ENCODE data around the gene BZW1. TPM values are rescaled to one million over a fixed set of nuclear protein-coding genes. Genes with fewer than 3 reads are reported as not detected.
"Not testable (repeated sequence)": the region's sequence is repeated elsewhere in the genome, so short reads cannot be mapped to it uniquely, and the experiment has no call there.

BZW1 gene
- total and polyA plus RNA-seq, 2 donors: 126 to 317 TPM

DNA sequence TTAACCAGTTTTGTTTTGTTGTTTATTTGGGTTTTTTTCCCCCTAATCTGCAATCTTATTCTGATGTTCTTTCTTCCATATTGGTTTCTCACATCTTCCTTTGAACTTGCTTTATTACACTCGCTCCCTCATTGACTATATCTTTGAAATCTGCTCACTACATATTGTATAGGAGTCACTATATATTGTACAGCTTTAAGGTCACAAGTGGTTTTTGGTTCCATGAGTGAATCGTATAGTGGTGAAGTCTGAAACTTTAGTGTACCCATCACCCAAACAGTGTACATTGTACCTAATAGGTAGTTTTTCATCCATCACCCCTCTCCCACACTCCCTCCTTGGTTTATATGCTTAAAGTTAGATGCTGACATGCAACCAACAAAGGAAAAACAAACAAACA lies 11.3 kb upstream of the BZW1 start:
- Histone ChIP-seq H3K4me3 (ENCODE audit: low read depth, low read length) (no peak overlapping the region), H3K36me3 (ENCODE audit: insufficient read depth) (no peaks in the 10 kb centered on the region), H3K4me1 (ENCODE audit: insufficient read depth) (no peaks in the 10 kb centered on the region), H3K27ac (ENCODE audit: low read depth) (no peak overlapping the region)
- no peak for DNase-seq (ENCODE audit: extremely low spot score)
- 89% methylated on average over 2 of the region's 2 CpGs for WGBS

DNA sequence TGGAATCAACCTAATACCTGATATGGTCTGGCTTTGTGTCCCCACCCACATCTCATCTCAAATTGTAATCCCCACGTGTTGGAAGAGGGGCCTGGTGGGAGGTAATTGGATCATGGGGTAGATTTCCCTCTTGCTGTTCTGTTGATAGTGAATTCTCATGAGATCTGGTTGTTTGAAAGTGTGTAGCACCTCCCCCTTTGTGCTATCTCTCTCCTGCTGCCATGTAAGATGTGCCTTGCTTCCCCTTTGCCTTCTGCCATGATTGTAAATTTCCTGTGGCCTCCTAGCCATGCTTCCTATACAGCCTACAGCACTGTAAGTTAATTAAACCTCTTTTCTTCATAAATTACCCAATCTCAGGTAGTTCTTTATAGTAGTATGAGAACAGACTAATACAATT lies 10.3 kb upstream of the BZW1 start:
- WGBS: no CpG with 5 or more reads among the region's 1 CpG
- not testable (repeated sequence) for H3K4me1 ChIP-seq (ENCODE audit: insufficient read depth); H3K36me3 ChIP-seq (ENCODE audit: insufficient read depth); H3K4me3 ChIP-seq (ENCODE audit: low read depth, low read length); DNase-seq (ENCODE audit: extremely low spot score); H3K27ac ChIP-seq (ENCODE audit: low read depth)

DNA sequence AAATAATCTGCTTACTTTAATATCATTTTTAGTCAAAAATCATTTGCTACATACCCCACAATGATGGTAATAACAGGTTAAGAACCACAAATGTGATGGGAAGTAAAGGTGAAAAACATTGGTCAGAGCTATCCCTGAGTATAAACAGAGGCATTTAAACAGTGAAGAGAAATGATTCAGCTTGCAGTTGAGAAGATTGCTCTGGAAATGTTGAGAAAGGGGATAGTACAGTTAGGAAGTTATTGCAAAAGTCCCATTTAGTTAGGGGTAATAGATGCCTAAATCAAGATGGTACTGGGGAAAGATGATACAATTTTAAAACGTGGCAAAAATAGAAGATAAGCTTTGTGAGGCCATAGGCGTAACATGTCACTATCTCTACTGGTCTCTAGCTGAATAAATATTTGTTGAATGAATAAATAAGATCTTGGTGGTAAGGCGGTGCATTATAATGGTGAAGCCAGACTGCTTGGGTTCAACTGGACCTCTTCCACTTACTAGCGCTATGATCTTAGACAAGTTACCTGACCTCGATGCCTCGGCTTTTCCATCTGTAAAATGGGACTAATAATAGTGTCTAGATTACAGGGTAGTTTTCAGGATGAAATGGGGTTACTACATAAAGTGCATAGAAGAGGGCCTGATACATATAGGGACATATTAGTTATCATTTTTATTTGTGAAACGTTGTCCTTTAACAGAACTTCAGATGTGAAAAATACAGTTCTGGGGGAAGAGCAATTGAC lies 2.0 kb upstream of the BZW1 start:
- peak overlapping the region; percentile 41 for H3K27ac ChIP-seq (ENCODE audit: low read depth)
- 73% methylated on average over 7 of the region's 7 CpGs for WGBS
- H3K36me3 ChIP-seq (ENCODE audit: insufficient read depth): no peaks in the 10 kb centered on the region
- no peak overlapping the region for H3K4me3 ChIP-seq (ENCODE audit: low read depth, low read length)
- DNase-seq (ENCODE audit: extremely low spot score): no peak
- H3K4me1 ChIP-seq (ENCODE audit: insufficient read depth): no peaks in the 10 kb centered on the region

DNA sequence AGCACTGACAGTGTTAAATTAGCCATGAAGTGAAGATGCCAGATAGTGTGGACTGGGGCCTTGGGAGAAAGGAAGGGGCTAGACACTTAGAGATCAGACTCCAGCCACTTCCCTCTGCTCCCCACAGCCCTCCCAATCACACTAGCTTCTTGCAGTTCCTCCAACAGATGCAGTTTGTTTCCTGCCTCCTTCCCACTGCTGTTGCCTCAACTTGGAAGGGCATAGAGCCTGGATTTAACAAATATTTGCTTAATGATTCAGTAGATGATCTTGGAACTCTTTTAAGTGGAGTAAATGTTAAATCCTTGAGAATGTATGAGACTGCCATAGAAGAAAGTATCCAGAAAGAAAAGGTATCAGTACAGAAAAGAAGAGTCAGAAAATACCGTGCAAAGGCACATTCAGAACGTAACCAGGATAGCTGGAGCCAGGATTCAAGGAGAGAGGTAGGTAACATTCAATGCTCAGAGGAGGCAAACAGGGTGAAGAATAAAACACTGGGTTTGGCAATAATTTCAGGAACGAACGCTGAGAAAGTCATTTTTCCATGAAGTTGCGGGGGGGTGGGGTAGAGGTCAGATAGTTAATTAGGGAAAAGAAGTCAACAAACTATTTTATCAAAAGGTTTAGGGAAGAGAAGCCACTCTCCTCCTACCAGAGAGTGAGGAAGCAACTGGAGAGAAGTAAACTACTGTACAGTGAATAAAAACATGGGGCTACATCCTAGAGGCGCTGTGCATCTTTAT lies 1.3 kb upstream of the BZW1 start:
- H3K36me3 ChIP-seq (ENCODE audit: insufficient read depth): peaks cover 1% of the 10 kb centered on the region
- 22% methylated on average over 6 of the region's 6 CpGs for WGBS
- peak overlapping the region; percentile 92 for H3K4me3 ChIP-seq (ENCODE audit: low read depth, low read length)
- DNase-seq (ENCODE audit: extremely low spot score): peak; percentile 8
- H3K4me1 ChIP-seq (ENCODE audit: insufficient read depth): no peaks in the 10 kb centered on the region
- H3K27ac ChIP-seq (ENCODE audit: low read depth): peak overlapping the region; percentile 30

DNA sequence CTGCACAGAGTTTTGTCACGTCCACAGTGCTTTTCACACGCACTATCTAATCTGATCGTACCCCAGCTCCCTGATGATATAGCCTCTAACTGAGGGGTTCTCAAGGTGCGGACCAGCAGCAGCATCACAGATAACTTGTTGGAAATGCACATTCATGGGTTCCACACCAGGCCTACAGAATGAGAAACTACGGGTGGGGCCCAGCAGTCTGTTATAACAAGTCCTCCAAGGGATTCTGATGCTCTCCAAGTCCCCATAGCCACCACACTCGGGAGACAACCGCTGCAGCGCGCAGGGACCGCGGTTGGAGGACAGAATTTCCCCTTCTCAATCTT lies 745 bp upstream of the BZW1 start:
- Histone ChIP-seq H3K4me1 (ENCODE audit: insufficient read depth) (no peaks in the 10 kb centered on the region), H3K27ac (ENCODE audit: low read depth) (peak overlapping the region; percentile 30), H3K36me3 (ENCODE audit: insufficient read depth) (peaks cover 3% of the 10 kb centered on the region), H3K4me3 (ENCODE audit: low read depth, low read length) (peak overlapping the region; percentile 92)
- WGBS: 4% methylated on average over 11 of the region's 11 CpGs
- DNase-seq (ENCODE audit: extremely low spot score): no peak

DNA sequence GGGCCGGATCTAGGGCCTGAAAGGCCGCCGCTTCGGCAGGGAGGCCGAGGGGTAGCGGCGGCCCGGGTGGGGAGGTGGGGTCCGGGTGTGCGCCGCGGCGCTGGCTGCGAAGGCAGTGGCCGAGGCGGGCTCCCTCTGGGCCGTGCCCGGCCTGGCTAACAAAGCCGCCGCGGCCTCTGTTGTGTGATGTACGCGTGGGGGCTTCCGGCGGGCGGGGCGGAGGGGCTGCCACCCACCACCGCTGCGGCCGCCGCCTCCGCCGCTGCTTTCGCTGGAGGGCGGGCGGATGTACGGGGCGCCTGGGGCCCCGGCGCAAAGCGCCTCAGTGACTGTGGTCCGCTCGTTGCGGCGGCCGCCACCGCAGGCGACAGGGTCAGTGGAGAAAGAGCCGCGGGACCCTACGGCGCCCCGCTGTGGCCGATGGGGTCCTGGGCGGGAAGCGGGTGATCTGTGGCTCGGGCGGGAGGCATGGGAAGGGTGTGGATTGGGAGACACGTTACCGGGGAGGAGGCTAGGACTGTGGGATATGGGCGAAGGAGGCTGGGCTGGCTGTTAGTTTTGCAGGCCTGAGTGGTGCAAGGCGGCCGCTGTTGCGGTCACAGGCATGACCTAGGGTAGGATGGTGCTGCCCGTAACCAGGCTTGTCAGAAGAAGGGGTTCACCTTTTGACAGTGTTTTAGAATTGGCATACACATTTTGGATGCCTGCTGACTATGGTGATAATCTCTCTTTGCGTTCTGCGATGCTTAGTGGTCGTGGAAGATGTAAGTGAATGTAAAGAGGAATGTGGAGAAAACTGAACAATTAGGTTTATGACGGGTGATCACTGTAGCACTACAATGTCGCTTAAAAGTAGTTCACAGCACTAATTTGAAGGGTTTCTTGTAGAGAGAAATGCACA lies 662 bp downstream of the BZW1 start:
- 1% methylated on average over 70 of the region's 70 CpGs for WGBS
- H3K36me3 ChIP-seq (ENCODE audit: insufficient read depth): peaks cover 8% of the 10 kb centered on the region
- H3K27ac ChIP-seq (ENCODE audit: low read depth): peak overlapping the region; percentile 96
- no peaks in the 10 kb centered on the region for H3K4me1 ChIP-seq (ENCODE audit: insufficient read depth)
- DNase-seq (ENCODE audit: extremely low spot score): peak; percentile 13
- peak overlapping the region; percentile 92 for H3K4me3 ChIP-seq (ENCODE audit: low read depth, low read length)

DNA sequence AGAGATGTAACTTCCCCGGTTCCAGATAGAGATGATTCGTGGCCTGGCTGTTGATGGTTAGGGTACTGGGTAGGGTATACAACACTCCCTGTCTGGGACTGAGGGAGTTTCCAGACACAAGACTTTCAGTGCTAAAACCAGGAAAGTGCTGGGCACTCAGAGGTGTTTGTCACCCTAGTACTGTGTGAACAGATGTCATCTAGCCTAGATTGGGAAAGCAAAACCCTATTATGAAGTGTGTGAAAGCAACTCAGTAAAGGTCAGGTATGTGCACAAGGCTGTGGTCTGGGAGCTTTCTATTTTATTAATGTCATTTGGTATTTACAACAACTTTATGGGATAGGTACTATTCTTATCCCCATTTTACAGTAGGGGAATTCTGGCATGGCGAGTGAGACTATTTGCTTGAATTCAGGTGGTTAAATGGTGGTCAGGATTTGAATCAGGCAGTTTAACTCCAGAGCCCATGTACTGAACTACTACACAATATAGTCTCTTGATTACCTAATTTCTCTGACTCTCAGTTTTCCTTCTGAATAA lies 2.6 kb downstream of the BZW1 start:
- Histone ChIP-seq H3K27ac (ENCODE audit: low read depth) (no peak overlapping the region), H3K4me1 (ENCODE audit: insufficient read depth) (no peaks in the 10 kb centered on the region), H3K36me3 (ENCODE audit: insufficient read depth) (peaks cover 11% of the 10 kb centered on the region), H3K4me3 (ENCODE audit: low read depth, low read length) (no peak overlapping the region)
- DNase-seq (ENCODE audit: extremely low spot score): no peak
- 70% methylated on average over 3 of the region's 3 CpGs for WGBS

DNA sequence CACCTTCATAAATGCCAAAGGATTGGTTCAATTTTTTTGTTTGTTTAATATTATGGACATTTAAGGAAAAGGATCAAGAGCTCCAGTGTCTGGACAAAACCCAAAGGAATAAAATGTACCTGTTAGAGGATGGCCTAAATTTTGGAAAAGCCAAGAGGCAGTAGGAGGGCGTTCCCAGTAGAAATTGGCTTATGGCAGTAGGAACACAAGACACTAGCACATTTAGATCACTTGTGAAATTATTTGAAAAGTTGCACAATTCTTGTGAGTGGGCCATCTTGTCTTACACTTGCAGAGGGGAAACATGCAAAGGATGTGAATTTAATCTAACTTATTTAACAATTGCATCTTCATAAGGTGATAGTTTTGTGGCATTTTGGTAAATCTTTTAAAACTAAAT lies 3.2 kb downstream of the BZW1 start:
- Histone ChIP-seq H3K4me1 (ENCODE audit: insufficient read depth) (no peaks in the 10 kb centered on the region), H3K36me3 (ENCODE audit: insufficient read depth) (peaks cover 11% of the 10 kb centered on the region), H3K27ac (ENCODE audit: low read depth) (no peak overlapping the region), H3K4me3 (ENCODE audit: low read depth, low read length) (no peak overlapping the region)
- no peak for DNase-seq (ENCODE audit: extremely low spot score)
- 85% methylated on average over 1 of the region's 1 CpG for WGBS

DNA sequence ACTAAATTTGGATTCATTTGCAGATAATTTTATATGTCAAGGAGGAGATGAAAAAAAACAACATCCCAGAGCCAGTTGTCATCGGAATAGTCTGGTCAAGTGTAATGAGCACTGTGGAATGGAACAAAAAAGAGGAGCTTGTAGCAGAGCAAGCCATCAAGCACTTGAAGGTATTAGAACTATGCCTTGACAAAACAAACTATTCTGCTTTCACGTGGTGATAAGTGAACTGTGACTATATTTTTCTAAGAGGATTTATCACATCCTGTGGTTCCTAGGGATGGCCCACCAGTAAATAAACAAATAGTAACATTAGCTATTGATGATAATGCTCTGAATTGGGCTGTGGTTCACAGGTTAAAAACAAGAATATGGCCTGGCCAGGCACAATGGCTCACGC lies 7.0 kb downstream of the BZW1 start:
- H3K4me3 ChIP-seq (ENCODE audit: low read depth, low read length); H3K4me1 ChIP-seq (ENCODE audit: insufficient read depth); DNase-seq (ENCODE audit: extremely low spot score); H3K27ac ChIP-seq (ENCODE audit: low read depth): not testable (repeated sequence)
- peaks cover 19% of the 10 kb centered on the region for H3K36me3 ChIP-seq (ENCODE audit: insufficient read depth)
- 84% methylated on average over 3 of the region's 3 CpGs for WGBS

DNA sequence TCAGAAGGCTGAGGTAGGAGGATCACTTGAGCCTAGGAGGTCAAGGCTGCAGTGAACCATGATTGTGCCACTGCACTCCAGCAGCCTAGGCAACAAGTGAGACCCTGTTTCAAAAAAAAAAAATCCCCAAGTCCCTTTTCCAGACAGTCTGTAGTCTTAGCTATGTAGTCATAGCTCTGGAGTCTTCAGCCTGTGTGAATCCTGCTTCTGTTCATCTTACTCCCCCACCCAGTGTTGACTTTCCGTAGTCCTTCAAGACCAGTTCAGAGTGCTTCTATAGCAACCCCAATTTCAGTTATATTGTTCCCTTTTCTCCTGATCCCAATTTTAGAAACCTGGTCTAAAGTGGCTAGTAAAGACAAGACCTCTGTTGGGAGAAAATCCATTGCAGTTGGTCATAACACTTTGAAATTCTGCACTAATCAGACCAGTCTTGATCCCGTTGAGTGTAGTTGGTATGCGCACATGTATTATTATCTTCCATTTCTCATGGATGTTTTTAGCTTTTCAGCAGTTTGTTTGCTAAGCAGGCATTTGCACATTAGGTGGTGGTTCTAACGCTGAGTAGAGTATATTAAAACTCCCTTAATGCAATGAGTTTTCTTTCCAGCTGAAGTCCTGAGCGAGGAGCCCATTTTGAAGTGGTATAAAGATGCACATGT lies 9.0 kb downstream of the BZW1 start:
- no peak for DNase-seq (ENCODE audit: extremely low spot score)
- Histone ChIP-seq H3K4me1 (ENCODE audit: insufficient read depth) (no peaks in the 10 kb centered on the region), H3K4me3 (ENCODE audit: low read depth, low read length) (no peak overlapping the region), H3K36me3 (ENCODE audit: insufficient read depth) (peaks cover 16% of the 10 kb centered on the region), H3K27ac (ENCODE audit: low read depth) (no peak overlapping the region)
- WGBS: 93% methylated on average over 5 of the region's 5 CpGs

DNA sequence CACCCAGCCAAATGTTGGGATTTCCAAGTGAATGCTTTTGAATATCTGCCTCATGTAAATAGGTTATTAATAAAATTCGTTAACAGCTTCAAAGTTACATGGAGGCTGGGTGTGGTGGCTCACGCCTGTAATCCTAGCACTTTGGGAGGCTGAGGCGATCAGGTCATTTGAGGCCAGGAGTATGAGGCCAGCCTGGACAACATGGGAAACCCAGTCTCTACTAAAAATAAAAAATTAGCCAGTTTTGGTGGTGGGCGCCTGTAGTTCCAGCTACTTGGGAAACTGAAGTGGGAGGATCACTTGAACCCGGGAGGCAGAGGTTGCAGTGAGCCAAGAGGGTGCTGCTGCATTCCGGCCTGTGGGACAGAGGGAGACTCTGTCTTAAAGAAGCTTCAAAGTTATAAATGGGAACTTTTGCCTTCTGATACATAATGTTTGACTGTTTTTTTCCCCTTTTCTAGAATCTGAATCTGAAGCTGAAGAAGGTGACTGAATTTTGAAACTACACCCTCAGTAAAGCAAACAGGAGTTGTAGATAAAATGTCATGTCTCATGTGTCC lies 10.1 kb downstream of the BZW1 start:
- no peaks in the 10 kb centered on the region for H3K4me1 ChIP-seq (ENCODE audit: insufficient read depth)
- peaks cover 14% of the 10 kb centered on the region for H3K36me3 ChIP-seq (ENCODE audit: insufficient read depth)
- WGBS: 91% methylated on average over 6 of the region's 6 CpGs
- no peak for DNase-seq (ENCODE audit: extremely low spot score)
- no peak overlapping the region for H3K27ac ChIP-seq (ENCODE audit: low read depth)
- H3K4me3 ChIP-seq (ENCODE audit: low read depth, low read length): no peak overlapping the region

DNA sequence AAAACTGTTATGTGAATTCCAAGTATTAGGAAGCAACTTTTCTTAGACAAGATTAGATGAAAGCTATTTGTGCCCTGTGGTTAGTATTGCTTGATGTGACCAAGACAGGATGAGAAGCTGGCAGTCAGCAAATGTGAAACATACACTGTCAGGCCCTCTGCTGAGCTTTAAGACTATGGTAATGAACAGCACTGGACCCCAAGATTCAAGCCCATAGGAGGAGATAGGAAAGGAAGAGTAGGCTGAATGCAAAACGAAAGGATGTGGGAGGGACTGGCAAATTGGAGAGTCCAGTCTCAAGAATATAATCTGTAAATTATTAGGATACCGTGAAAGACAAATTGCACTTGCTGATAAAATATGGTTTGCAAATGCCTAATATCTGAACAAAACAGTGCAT lies 16.4 kb downstream of the BZW1 start:
- Histone ChIP-seq H3K4me3 (ENCODE audit: low read depth, low read length) (no peak overlapping the region), H3K4me1 (ENCODE audit: insufficient read depth) (no peaks in the 10 kb centered on the region), H3K36me3 (ENCODE audit: insufficient read depth) (no peaks in the 10 kb centered on the region), H3K27ac (ENCODE audit: low read depth) (no peak overlapping the region)
- DNase-seq (ENCODE audit: extremely low spot score): no peak
- 88% methylated on average over 2 of the region's 2 CpGs for WGBS

All from urinary bladder (tissue), 4 donors.